Osteoblast (primary cell): ENCODE data around the gene EFNA2. TPM values are rescaled to one million over a fixed set of nuclear protein-coding genes. Genes with fewer than 3 reads are reported as not detected.
A peak's percentile ranks its signal among the peaks of the same experiment; 100 is the strongest.

Experiments
- DNase-seq: peaks from one replicate; pipeline ENCODE4 v3.0.0; 2011; ENCODE audit warnings: low spot score, mixed read lengths; ENCODE audit not compliant: insufficient read length; ENCODE audit errors: missing footprints
- H2AFZ ChIP-seq: 2 replicates; pipeline ENCODE4 v1.6.0; 2011; ENCODE audit warnings: mild to moderate bottlenecking, low read length
- H3K27ac ChIP-seq: 2 replicates; pipeline ENCODE4 v1.5.1; 2011; ENCODE audit warnings: mild to moderate bottlenecking, low read depth, low read length, moderate library complexity
- H3K27me3 ChIP-seq: 2 replicates; pipeline ENCODE4 v1.6.0; 2012; ENCODE audit warnings: mild to moderate bottlenecking, control low read depth, inconsistent platforms, low read length, moderate library complexity; ENCODE audit not compliant: insufficient read depth
- H3K36me3 ChIP-seq: 2 replicates; pipeline ENCODE4 v1.5.1; 2011; ENCODE audit warnings: mild to moderate bottlenecking, low read length, control low read depth, moderate library complexity; ENCODE audit not compliant: insufficient read depth
- H3K4me1 ChIP-seq: 2 replicates; pipeline ENCODE4 v1.5.1; 2011; ENCODE audit warnings: mild to moderate bottlenecking, low read length, control low read depth, moderate library complexity; ENCODE audit not compliant: insufficient read depth
- H3K4me2 ChIP-seq: 2 replicates; pipeline ENCODE4 v1.6.0; 2011; ENCODE audit warnings: mild to moderate bottlenecking, low read length; ENCODE audit not compliant: insufficient read depth
- H3K4me3 ChIP-seq: fragments of 200-600 bp; sonication (generic); 3 replicates; pipeline ENCODE4 v1.5.1; 2012; ENCODE audit warnings: mild to moderate bottlenecking, low read length, inconsistent platforms; ENCODE audit not compliant: insufficient read depth
- H3K79me2 ChIP-seq: 2 replicates; pipeline ENCODE4 v1.6.0; 2012; ENCODE audit warnings: mild to moderate bottlenecking, low read length, control low read depth, inconsistent platforms; ENCODE audit not compliant: insufficient read depth
- H3K9me3 ChIP-seq: 2 replicates; pipeline ENCODE4 v1.5.1; 2011; ENCODE audit warnings: low read depth, low read length, control low read depth
- H4K20me1 ChIP-seq: 2 replicates; pipeline ENCODE4 v1.6.0; 2012; ENCODE audit warnings: mild to moderate bottlenecking, low read length, control low read depth; ENCODE audit not compliant: insufficient read depth
- total RNA-seq: library from RNA; depleted of rRNA; stranded (reverse); fragments of >200 nt; gene quantifications from 2 replicates; pipeline ENCODE4 v1.2.3, GENCODE V29; 2012
- TF ChIP-seq, protein P1 (sequence below): IDR thresholded peaks from 2 replicates; pipeline ENCODE4 v1.5.1; 2011; ENCODE audit warnings: mild to moderate bottlenecking, low read depth, low read length, moderate library complexity; ENCODE audit errors: extremely low read depth

EFNA2 gene
- total RNA-seq, 1 donor: not detected

DNA sequence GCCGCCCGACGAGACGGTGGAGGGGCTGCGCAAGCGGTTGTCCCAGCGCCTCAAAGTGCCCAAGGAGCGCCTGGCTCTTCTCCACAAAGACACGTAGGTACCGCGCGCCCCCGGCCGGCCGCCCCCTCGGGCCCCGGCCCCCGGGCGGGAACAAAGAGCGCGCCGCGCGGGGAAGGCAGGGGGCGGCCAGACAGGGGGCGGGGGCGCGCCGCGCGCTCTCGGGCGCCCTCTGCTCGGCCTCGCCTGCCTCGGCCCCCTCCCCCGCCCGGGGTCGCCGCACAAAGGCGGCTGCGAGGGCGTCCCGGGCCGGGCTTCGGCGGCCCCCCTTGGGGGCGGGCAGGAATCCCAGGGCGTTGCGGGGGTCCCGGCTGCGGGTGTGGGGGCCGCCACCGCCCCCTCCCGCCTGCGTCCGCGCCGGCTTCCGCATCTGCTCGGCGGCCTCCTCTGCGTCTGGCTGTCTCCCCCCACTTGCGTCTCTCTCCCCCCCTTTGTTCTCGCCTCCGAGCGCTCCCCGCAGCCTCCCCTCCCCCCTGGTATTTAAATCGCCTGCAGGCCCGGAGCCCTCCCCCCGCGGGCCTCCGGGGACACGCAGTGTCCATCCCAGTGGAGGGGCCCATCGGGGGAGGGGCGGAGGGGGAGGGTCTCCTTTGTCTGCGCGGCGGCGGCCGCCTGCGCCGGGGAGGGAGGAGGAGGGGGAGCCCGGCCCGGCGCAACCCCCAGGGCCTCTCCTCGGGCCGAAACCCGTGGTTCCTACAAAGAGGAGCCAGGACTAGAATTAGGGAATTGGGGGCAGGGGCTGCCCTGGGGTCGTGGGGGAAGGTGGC, 35.0 kb upstream of the EFNA2 start:
- Histone ChIP-seq H3K4me1 (peaks cover 22% of the 10 kb centered on the region), H3K36me3 (peaks cover 31% of the 10 kb centered on the region), H4K20me1 (peaks cover 30% of the 10 kb centered on the region), H2AFZ (no peak overlapping the region), H3K79me2 (peaks cover 51% of the 10 kb centered on the region), H3K9me3 (no peaks in the 10 kb centered on the region), H3K27ac (peak overlapping the region; percentile 69), H3K4me2 (peak overlapping the region; percentile 87), H3K27me3 (no peaks in the 10 kb centered on the region), H3K4me3 (peak overlapping the region; percentile 80)
- TF ChIP-seq, protein P1, sequence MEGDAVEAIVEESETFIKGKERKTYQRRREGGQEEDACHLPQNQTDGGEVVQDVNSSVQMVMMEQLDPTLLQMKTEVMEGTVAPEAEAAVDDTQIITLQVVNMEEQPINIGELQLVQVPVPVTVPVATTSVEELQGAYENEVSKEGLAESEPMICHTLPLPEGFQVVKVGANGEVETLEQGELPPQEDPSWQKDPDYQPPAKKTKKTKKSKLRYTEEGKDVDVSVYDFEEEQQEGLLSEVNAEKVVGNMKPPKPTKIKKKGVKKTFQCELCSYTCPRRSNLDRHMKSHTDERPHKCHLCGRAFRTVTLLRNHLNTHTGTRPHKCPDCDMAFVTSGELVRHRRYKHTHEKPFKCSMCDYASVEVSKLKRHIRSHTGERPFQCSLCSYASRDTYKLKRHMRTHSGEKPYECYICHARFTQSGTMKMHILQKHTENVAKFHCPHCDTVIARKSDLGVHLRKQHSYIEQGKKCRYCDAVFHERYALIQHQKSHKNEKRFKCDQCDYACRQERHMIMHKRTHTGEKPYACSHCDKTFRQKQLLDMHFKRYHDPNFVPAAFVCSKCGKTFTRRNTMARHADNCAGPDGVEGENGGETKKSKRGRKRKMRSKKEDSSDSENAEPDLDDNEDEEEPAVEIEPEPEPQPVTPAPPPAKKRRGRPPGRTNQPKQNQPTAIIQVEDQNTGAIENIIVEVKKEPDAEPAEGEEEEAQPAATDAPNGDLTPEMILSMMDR: no peak
- DNase-seq: peak; percentile 88

DNA sequence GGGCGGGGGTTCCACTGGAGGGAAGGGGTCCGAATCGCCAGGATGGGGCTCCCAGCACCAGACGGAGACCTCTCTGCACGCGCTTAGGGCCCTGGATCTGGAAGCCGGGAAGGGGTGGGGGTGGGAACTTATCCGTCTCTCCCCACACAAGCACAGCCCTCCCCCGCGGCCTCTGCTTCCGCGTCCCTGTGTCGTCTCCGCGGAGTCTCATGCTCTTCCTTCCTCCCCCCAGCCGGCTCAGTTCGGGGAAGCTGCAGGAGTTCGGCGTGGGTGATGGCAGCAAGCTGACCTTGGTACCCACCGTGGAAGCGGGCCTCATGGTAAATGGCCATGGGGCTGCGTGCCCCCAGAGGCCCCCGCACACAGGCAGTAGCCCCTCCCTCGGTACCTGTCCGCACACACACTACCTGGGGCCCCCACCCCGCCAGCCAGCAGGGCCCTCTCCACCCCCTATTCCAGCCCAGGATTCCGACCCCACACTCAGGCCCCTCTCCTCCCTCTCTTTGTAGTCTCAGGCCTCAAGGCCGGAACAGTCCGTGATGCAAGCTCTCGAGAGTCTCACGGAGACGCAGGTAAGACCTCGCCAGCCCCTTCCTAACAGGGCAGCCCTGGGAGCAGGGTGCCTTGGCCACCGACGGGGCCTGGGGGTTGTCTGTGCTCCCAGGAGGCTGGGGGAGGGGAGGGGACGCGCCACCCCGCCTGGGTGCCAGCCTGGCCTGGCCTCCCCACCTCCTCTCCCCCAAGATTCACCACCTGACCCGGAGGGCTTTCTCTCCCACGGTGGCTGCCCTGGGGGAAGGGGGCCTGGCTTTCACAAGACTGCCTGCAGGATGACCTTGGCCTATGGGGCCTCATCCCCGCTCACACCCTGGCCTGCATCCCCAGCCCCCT, 34.1 kb upstream of the EFNA2 start:
- H2AFZ ChIP-seq: no peak overlapping the region
- peak overlapping the region; percentile 69 for H3K27ac ChIP-seq

DNA sequence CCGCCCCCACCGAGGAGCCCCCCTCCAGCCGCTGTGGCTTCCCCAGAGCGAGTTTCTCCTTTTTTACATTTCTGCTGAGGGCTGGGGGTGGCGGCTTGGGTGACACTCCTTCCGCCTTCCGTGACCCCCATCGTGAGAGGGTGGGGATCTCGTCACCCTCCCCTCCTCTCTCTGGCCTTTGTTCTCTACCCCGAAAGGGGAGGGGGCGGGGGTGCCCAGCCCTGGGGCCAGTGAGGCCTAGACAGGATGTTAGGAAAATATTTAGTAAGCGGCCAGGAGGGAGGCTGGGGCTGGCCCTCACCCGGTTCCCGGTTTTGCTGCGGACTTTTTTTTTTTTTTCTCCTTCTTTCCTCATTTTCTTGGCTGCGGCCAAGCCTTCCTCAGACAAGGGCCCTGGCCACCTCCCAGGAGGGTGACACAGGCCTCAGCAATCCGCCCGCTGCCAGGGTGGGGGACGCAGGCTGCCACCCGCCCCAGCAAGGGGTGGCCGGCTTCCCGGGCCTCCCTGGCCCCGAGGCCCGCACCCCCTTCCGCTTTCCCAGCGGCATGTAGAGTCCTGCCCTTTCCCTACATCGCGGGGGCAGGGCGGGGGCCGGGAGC, 33.4 kb upstream of the EFNA2 start:
- peak; percentile 99 for DNase-seq
- peaks cover 32% of the 10 kb centered on the region for H3K4me1 ChIP-seq

More for the DNA sequence above, 34.1 kb upstream of the EFNA2 start:
- peak overlapping the region; percentile 80 for H3K4me3 ChIP-seq
- TF ChIP-seq, protein P1: no peak
- no peaks in the 10 kb centered on the region for H3K27me3 ChIP-seq
- H3K79me2 ChIP-seq: peaks cover 58% of the 10 kb centered on the region
- H3K36me3 ChIP-seq: peaks cover 38% of the 10 kb centered on the region
- H3K9me3 ChIP-seq: no peaks in the 10 kb centered on the region
- H4K20me1 ChIP-seq: peaks cover 31% of the 10 kb centered on the region
- DNase-seq: peak; percentile 92
- H3K4me1 ChIP-seq: peaks cover 26% of the 10 kb centered on the region
- H3K4me2 ChIP-seq: peak overlapping the region; percentile 87

More for the DNA sequence above, 33.4 kb upstream of the EFNA2 start:
- Histone ChIP-seq H3K4me2 (peak overlapping the region; percentile 87), H3K79me2 (peaks cover 64% of the 10 kb centered on the region), H3K36me3 (peaks cover 45% of the 10 kb centered on the region), H3K4me3 (peak overlapping the region; percentile 80), H3K27me3 (no peaks in the 10 kb centered on the region), H2AFZ (no peak overlapping the region), H3K9me3 (no peaks in the 10 kb centered on the region), H4K20me1 (peaks cover 38% of the 10 kb centered on the region), H3K27ac (peak overlapping the region; percentile 78)
- TF ChIP-seq, protein P1: no peak
